Endothelial cell of umbilical vein (primary cell): ENCODE data around the gene GGT5. TPM values are rescaled to one million over a fixed set of nuclear protein-coding genes. Genes with fewer than 3 reads are reported as not detected.

Experiments used
- BruUV-seq: library from RNA; stranded (reverse); fragments of 400-500 nt; replicated peaks from 2 replicates; lab custom pipeline; 2021; lab: Mats Ljungman, UMichigan
- CTCF ChIA-PET: fragments of 300-600, 350-600 bp; sonication (Branson Sonifier 250); formaldehyde crosslinking; loops from one replicate; lab custom pipeline; 2021; ENCODE audit warnings: antibody characterized with exemption, inconsistent platforms; lab: Charles Lee
- POLR2A ChIA-PET: fragments of 300-600, 350-600 bp; sonication (Branson Sonifier 250); formaldehyde crosslinking; loops from one replicate; lab custom pipeline; 2021; ENCODE audit warnings: antibody characterized with exemption, inconsistent platforms; lab: Charles Lee
- DNase-seq: peaks from one replicate; pipeline ENCODE4 v3.0.0-alpha.2; 2011; ENCODE audit warnings: low read depth, low spot score
- FAIRE-seq: peaks from 2 replicates; lab custom pipeline; 2011; peaks lifted over from hg19 to GRCh38; lab: Jason Lieb, UNC
- H2AFZ ChIP-seq: 2 replicates; pipeline ENCODE4 v1.6.0; 2012; ENCODE audit warnings: low read depth, low read length, control low read depth, inconsistent platforms
- H3K27ac ChIP-seq: 2 replicates; pipeline ENCODE4 v1.5.1; 2011; ENCODE audit warnings: low read depth, mild to moderate bottlenecking, control low read depth, low read length, moderate library complexity; ENCODE audit not compliant: insufficient read depth
- H3K27me3 ChIP-seq, 2 experiments: 2 replicates each; pipeline versions ENCODE4 v1.6.0 to v1.6.1; 2011; ENCODE audit warnings: low read length in 2 of 2, mixed read lengths in 1 of 2; ENCODE audit not compliant: control insufficient read depth in 2 of 2, insufficient read depth in 2 of 2
- H3K36me3 ChIP-seq, 2 experiments: 2 replicates in 1 of 2; 3 replicates in 1 of 2; pipeline ENCODE4 v1.5.1; 2011; ENCODE audit warnings: low read length in 2 of 2, mild to moderate bottlenecking in 1 of 2, moderate library complexity in 1 of 2; ENCODE audit not compliant: control insufficient read depth in 2 of 2, insufficient read depth in 2 of 2; ENCODE audit errors: extremely low read depth in 1 of 2
- H3K4me1 ChIP-seq: 3 replicates; pipeline ENCODE4 v1.5.1; 2011; ENCODE audit warnings: mild to moderate bottlenecking, low read length; ENCODE audit not compliant: control insufficient read depth, insufficient read depth; ENCODE audit errors: extremely low read depth
- H3K4me2 ChIP-seq: 2 replicates; pipeline ENCODE4 v1.6.1; 2011; ENCODE audit warnings: low read length, control low read depth, mixed read lengths; ENCODE audit not compliant: insufficient read depth
- H3K4me3 ChIP-seq, 3 experiments: fragments of 200-600 bp in 1 of 3; sonication (generic), shearing (Covaris generic) in 1 of 3; replicated peaks in 1 of 3; 2 replicates each; pipeline ENCODE4 v1.5.1; 2011 to 2016; ENCODE audit warnings: control low read depth in 3 of 3, low read length in 3 of 3, mild to moderate bottlenecking in 2 of 3, inconsistent platforms in 1 of 3, low read depth in 1 of 3, moderate library complexity in 1 of 3; ENCODE audit not compliant: insufficient read depth in 1 of 3
- H3K79me2 ChIP-seq: 2 replicates; pipeline ENCODE4 v1.6.0; 2012; ENCODE audit warnings: low read length, inconsistent platforms; ENCODE audit not compliant: control insufficient read depth, insufficient read depth
- H3K9ac ChIP-seq: replicated peaks from 2 replicates; pipeline ENCODE3; 2011; ENCODE audit warnings: low read length, control low read depth; ENCODE audit not compliant: insufficient read depth; ENCODE audit errors: extremely low read depth
- H3K9me1 ChIP-seq: replicated peaks from 3 replicates; pipeline ENCODE4 v1.6.0; 2011; ENCODE audit warnings: mild to moderate bottlenecking, low read length; ENCODE audit not compliant: control insufficient read depth, insufficient read depth; ENCODE audit errors: extremely low read depth
- H3K9me3 ChIP-seq: replicated peaks from 2 replicates; pipeline ENCODE4 v1.5.1; 2012; ENCODE audit warnings: low read length, inconsistent platforms; ENCODE audit not compliant: control insufficient read depth, insufficient read depth
- H4K20me1 ChIP-seq: replicated peaks from 2 replicates; pipeline ENCODE3; 2011; ENCODE audit warnings: mild to moderate bottlenecking, low read length; ENCODE audit not compliant: control insufficient read depth, insufficient read depth; ENCODE audit errors: extremely low read depth
- CTCF ChIP-seq, 2 donors: IDR thresholded peaks; 1 replicate in 1 of 2; 2 replicates in 1 of 2; pipeline ENCODE4 v1.5.1; 2011; ENCODE audit warnings: low read length in 2 of 2, mild to moderate bottlenecking in 2 of 2, moderate library complexity in 2 of 2, control low read depth in 1 of 2, inconsistent platforms in 1 of 2, low read depth in 1 of 2; ENCODE audit not compliant: insufficient read depth in 1 of 2; ENCODE audit errors: extremely low read depth in 1 of 2
- POLR2A ChIP-seq: IDR thresholded peaks from 2 replicates; pipeline ENCODE4 v1.6.1; 2012; ENCODE audit warnings: low read depth, mild to moderate bottlenecking, control low read depth, low read length
- dilution Hi-C: fragments of 300-500 bp; cut with MboI; formaldehyde crosslinking; loops from one replicate; pipeline ENCODE4 v1.15.0; 2019; ENCODE audit warnings: low sequenced_read_pairs; ENCODE audit not compliant: extremely low pct_ligation_motif_present
- intact Hi-C: fragments of 100-400 bp; cut with micrococcal nuclease; formaldehyde crosslinking; loops from one replicate; pipeline ENCODE4 v1.10.0; 2022
- polyA plus RNA-seq, 4 experiments: library from polyadenylated mRNA; depleted of rRNA in 3 of 4; stranded (reverse) in 3 of 4; unstranded in 1 of 4; fragments of >200 nt; gene quantifications; 2 replicates each; pipeline versions ENCODE4 v1.2.1 to v1.2.3, GENCODE V29; 2011 to 2012; ENCODE audit warnings: missing spikeins in 1 of 4
- total RNA-seq: library from RNA; stranded (reverse); gene quantifications from 2 replicates; pipeline ENCODE4 v1.2.3, GENCODE V29; 2021

GGT5 gene
- total and polyA plus RNA-seq, 2 donors (not counting 3 experiments of a cell fraction or from before 2014, with no cell fraction given): 45.9 to 293 TPM

GRCh38 chr22:24233816-24234215 lies 11.1 kb downstream of the GGT5 start:
- CTCF ChIA-PET: interaction anchor here (1.6 to 5.1 kb wide), 2 partner anchors 10 to 43 kb away, joined by 6 to 71 read pairs; no protein-coding TSS in a partner anchor
- H3K9me1 ChIP-seq: no peaks in the 10 kb centered on the region
- H3K4me2 ChIP-seq: no peak overlapping the region
- no peak overlapping the region for H3K4me3 ChIP-seq
- intact Hi-C loops (no loop called here), dilution Hi-C loops (no loop called here)
- no peaks in the 10 kb centered on the region for H4K20me1 ChIP-seq
- no peaks in the 10 kb centered on the region for H3K9me3 ChIP-seq
- FAIRE-seq (no peak), DNase-seq (no peak)
- peaks cover 0 to 3% of the 10 kb centered on the region in 2 experiments for H3K36me3 ChIP-seq
- H3K4me1 ChIP-seq: no peaks in the 10 kb centered on the region
- H3K9ac ChIP-seq: no peak overlapping the region
- POLR2A ChIA-PET: no interaction called here
- H2AFZ ChIP-seq: no peak overlapping the region
- H3K79me2 ChIP-seq: peaks cover 41% of the 10 kb centered on the region
- no peak for TF ChIP-seq CTCF (IDR thresholded peaks at IDR 0.05; ENCODE audit: extremely low read depth in 1 of 2, insufficient read depth in 1 of 2, low read depth in 1 of 2, low read length in 2 of 2)
- no TSS peak for BruUV-seq
- H3K27me3 ChIP-seq: no peaks in the 10 kb centered on the region
- H3K27ac ChIP-seq: no peak overlapping the region

GRCh38 chr22:24233235-24233634 lies 11.6 kb downstream of the GGT5 start:
- Histone ChIP-seq H3K27me3 (no peaks in the 10 kb centered on the region), H3K79me2 (peaks cover 38% of the 10 kb centered on the region), H4K20me1 (no peaks in the 10 kb centered on the region), H3K9ac (no peak overlapping the region), H3K9me3 (no peaks in the 10 kb centered on the region), H2AFZ (no peak overlapping the region), H3K27ac (no peak overlapping the region), H3K36me3 (peaks cover 0 to 4% of the 10 kb centered on the region in 2 experiments), H3K4me3 (no peak overlapping the region), H3K4me2 (no peak overlapping the region), H3K9me1 (no peaks in the 10 kb centered on the region), H3K4me1 (no peaks in the 10 kb centered on the region)
- no peak for FAIRE-seq
- CTCF ChIA-PET: interaction anchor here (1.1 to 5.1 kb wide), 3 partner anchors 10 to 43 kb away, joined by 4 to 71 read pairs (median 6); no protein-coding TSS in a partner anchor
- no peak for TF ChIP-seq POLR2A
- no TSS peak for BruUV-seq
- DNase-seq: no peak
- POLR2A ChIA-PET: no interaction called here
- dilution Hi-C loops (no loop called here), intact Hi-C loops (no loop called here)
